ENCODE results near the gene APMAP.

GRCh38 chr20:24990810-24991252 is 1.7 kb downstream of the APMAP start:
- TF ChIP-seq POLR2A (IDR thresholded peaks at IDR 0.05) (no peak), POLR2AphosphoS5 (IDR thresholded peaks at IDR 0.05; ENCODE audit: insufficient read depth in 1 of 2, low read depth in 1 of 2) (no peak)
